ENCODE measurements around the gene LGSN. TPM values are rescaled to one million over a fixed set of nuclear protein-coding genes. Genes with fewer than 3 reads are reported as not detected.

LGSN gene
- total and polyA plus RNA-seq, 2 experiments from 2014 or later: 0.15 to 0.45 TPM

- no peaks in the 10 kb centered on the region for H3K79me2 ChIP-seq (replicated peaks; ENCODE audit: insufficient read depth)
- Mint-ChIP-seq H3K36me3 (ENCODE audit: low read depth) (no peaks in the 10 kb centered on the region), H3K27ac (no peak overlapping the region), H3K4me1 (peaks cover 10% of the 10 kb centered on the region; the same call in 2 of the 3 replicates), H3K4me3 (no peak overlapping the region), H3K9me3 (peaks cover 9% of the 10 kb centered on the region; the same call in 2 of the 3 replicates), H3K27me3 (ENCODE audit: insufficient read depth, low read depth, poor library complexity) (no peaks in the 10 kb centered on the region)
- H3K27ac ChIP-seq (ENCODE audit: low read depth): no peak overlapping the region
- no peak overlapping the region for H3K4me2 ChIP-seq
- no peaks in the 10 kb centered on the region for H3F3A ChIP-seq (replicated peaks; ENCODE audit: low read depth)
- TF ChIP-seq CTCF (conservative IDR thresholded peaks at IDR 0.05; ENCODE audit: low read depth in 2 of 2) (no peak), CREB1 (CRISPR knock-in tag; IDR thresholded peaks at IDR 0.05; ENCODE audit: low read depth) (no peak), EZH2 (IDR thresholded peaks at IDR 0.05; ENCODE audit: low read depth, unreplicated experiment) (no peak), ZNF114 (CRISPR knock-in tag; IDR thresholded peaks at IDR 0.05) (no peak)
- no peaks in the 10 kb centered on the region for H3K9me2 ChIP-seq (ENCODE audit: insufficient read depth)
- no peaks in the 10 kb centered on the region for H3K36me3 ChIP-seq (ENCODE audit: insufficient read depth)
- H3K27me3 ChIP-seq (ENCODE audit: insufficient read depth): no peaks in the 10 kb centered on the region
- DNase-seq (ENCODE audit: low spot score): no peak
- no peak for ATAC-seq
- H2AFZ ChIP-seq: no peak overlapping the region
- no peak overlapping the region for H3K4me3 ChIP-seq
- H4K20me1 ChIP-seq (replicated peaks; ENCODE audit: insufficient read depth): no peaks in the 10 kb centered on the region
- H3K4me1 ChIP-seq (ENCODE audit: insufficient read depth): no peaks in the 10 kb centered on the region
Observed at GRCh38 chr6:63261820-63262219, 58.0 kb downstream of the LGSN start.

- Histone ChIP-seq H3K4me1 (ENCODE audit: insufficient read depth) (no peaks in the 10 kb centered on the region), H3K27me3 (ENCODE audit: insufficient read depth) (no peaks in the 10 kb centered on the region), H3K4me3 (no peak overlapping the region), H2AFZ (no peak overlapping the region), H3K4me2 (no peak overlapping the region), H3K36me3 (ENCODE audit: insufficient read depth) (no peaks in the 10 kb centered on the region), H3K79me2 (replicated peaks; ENCODE audit: insufficient read depth) (no peaks in the 10 kb centered on the region), H3K9me2 (ENCODE audit: insufficient read depth) (no peaks in the 10 kb centered on the region), H3K27ac (ENCODE audit: low read depth) (no peak overlapping the region), H4K20me1 (replicated peaks; ENCODE audit: insufficient read depth) (no peaks in the 10 kb centered on the region), H3F3A (replicated peaks; ENCODE audit: low read depth) (no peaks in the 10 kb centered on the region)
- H3K4me1 Mint-ChIP-seq: peaks cover 10% of the 10 kb centered on the region; the same call in 2 of the 3 replicates
- H3K27me3 Mint-ChIP-seq (ENCODE audit: insufficient read depth, low read depth, poor library complexity): peaks cover 2% of the 10 kb centered on the region
- peaks cover 10% of the 10 kb centered on the region for H3K9me3 Mint-ChIP-seq
- H3K36me3 Mint-ChIP-seq (ENCODE audit: low read depth): no peaks in the 10 kb centered on the region
- H3K4me3 Mint-ChIP-seq: no peak overlapping the region
- ATAC-seq (no peak), DNase-seq (ENCODE audit: low spot score) (no peak)
- H3K27ac Mint-ChIP-seq: no peak overlapping the region
- TF ChIP-seq CTCF (conservative IDR thresholded peaks at IDR 0.05; ENCODE audit: low read depth in 2 of 2) (no peak), POLR2AphosphoS5 (IDR thresholded peaks at IDR 0.05; ENCODE audit: low read depth) (no peak), EZH2phosphoT487 (IDR thresholded peaks at IDR 0.05; ENCODE audit: unreplicated experiment) (no peak), REST (IDR thresholded peaks at IDR 0.05; ENCODE audit: unreplicated experiment) (no peak), ZNF331 (CRISPR knock-in tag; IDR thresholded peaks at IDR 0.05; ENCODE audit: low read depth) (no peak), NANOG (IDR thresholded peaks at IDR 0.05; ENCODE audit: borderline replicate concordance) (no peak), ETS1 (IDR thresholded peaks at IDR 0.05) (no peak), CREB1 (CRISPR knock-in tag; IDR thresholded peaks at IDR 0.05; ENCODE audit: low read depth) (no peak), EZH2 (IDR thresholded peaks at IDR 0.05; ENCODE audit: low read depth, unreplicated experiment) (no peak)
Observed at GRCh38 chr6:63259153-63259552, 60.6 kb downstream of the LGSN start.

All from GM23338 (cell line).